OCI-LY3 (cell line): Measurements from ENCODE around the gene SLC37A1.

ENCODE experiments used
- CTCF ChIP-seq: fragments of 200-600, 300-600 bp; sonication (generic); IDR thresholded peaks from 2 replicates; pipeline ENCODE4 v1.5.1; 2014; ENCODE audit warnings: antibody characterized with exemption, low read length, low read depth
- EZH2phosphoT487 ChIP-seq: fragments of 200-600 bp; shearing (Covaris generic); IDR thresholded peaks from 2 replicates; pipeline ENCODE4 v1.6.1; 2018; ENCODE audit warnings: antibody characterized with exemption, mixed run types, low read depth

GRCh38 chr21:42515708-42516502 is 2.3 kb downstream of the SLC37A1 start:
- TF ChIP-seq CTCF (no peak), EZH2phosphoT487 (no peak)
